Retinal pigment epithelial cell (primary cell): ENCODE data around the gene SH3RF2.

Experiments used
- DNase-seq: peaks from one replicate; pipeline ENCODE4 v3.0.0-alpha.2; 2010; ENCODE audit warnings: low read depth
- H3K4me3 ChIP-seq: 2 replicates; pipeline ENCODE4 v1.5.1; 2011; ENCODE audit warnings: mild to moderate bottlenecking, low read length, control low read depth, moderate library complexity
- TF ChIP-seq, protein P1 (sequence below): conservative IDR thresholded peaks from 2 replicates; pipeline ENCODE4 v1.5.1; 2011; ENCODE audit warnings: low read depth, low read length, control low read depth, inconsistent platforms

SH3RF2 gene

DNA sequence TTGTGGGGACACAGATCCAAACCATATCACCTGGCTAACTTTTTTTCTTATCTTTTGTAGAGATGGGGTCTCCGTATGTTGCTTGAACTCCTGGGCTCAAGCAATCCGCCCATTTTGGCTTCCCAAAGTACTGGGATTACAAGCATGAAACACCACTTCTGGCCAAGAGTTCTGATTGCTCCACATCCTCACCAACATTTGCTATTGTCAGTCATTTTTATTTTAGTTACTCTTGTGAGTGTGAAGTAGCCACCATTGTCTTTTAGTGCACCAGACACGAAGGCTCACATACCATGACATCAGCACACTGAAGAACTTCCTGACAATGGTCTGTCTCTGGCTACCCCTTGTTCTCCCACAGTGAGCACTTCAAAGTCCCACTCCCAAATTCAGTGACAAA lies 151.7 kb downstream of the SH3RF2 start:
- TF ChIP-seq, protein P1, sequence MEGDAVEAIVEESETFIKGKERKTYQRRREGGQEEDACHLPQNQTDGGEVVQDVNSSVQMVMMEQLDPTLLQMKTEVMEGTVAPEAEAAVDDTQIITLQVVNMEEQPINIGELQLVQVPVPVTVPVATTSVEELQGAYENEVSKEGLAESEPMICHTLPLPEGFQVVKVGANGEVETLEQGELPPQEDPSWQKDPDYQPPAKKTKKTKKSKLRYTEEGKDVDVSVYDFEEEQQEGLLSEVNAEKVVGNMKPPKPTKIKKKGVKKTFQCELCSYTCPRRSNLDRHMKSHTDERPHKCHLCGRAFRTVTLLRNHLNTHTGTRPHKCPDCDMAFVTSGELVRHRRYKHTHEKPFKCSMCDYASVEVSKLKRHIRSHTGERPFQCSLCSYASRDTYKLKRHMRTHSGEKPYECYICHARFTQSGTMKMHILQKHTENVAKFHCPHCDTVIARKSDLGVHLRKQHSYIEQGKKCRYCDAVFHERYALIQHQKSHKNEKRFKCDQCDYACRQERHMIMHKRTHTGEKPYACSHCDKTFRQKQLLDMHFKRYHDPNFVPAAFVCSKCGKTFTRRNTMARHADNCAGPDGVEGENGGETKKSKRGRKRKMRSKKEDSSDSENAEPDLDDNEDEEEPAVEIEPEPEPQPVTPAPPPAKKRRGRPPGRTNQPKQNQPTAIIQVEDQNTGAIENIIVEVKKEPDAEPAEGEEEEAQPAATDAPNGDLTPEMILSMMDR: no peak
- H3K4me3 ChIP-seq: no peak overlapping the region
- DNase-seq: no peak

DNA sequence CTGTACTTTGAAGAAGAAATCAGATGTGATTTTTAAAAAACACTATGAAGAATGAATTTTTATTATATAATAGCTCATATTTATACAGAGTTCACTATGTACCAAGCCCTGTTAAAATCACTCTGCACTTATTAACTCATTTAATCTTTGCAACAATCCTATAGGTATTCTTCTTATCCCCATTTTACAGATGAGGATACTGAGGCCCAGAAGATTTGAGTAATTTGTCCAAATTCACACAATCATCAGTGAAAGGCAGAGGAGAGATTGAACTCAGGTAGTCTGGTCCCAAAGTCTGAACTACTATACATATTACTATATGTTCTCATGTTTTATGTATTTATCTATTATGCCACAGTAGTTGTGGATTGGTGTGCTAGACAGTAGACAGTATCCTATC lies 152.9 kb downstream of the SH3RF2 start:
- H3K4me3 ChIP-seq: no peak overlapping the region
- no peak for DNase-seq
- TF ChIP-seq, protein P1: no peak

DNA sequence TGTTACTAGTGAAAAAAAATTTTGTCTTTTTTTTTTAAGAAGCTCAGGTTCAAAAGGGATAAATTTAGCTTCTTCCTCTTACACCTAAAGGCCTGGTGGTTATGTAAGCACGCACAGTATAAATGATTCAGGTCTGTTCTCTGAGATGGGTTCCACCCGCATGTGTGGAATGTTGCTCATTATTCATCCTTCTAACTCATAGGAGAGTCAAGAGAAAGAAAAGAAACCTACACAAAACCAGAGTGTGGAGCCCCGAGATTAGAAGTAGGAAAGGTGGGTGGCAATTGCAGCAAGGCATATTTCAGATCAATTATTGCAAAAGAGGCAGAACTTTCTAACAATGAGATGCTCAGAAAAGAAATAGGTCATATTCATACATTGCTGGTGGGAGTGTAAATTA lies 155.5 kb downstream of the SH3RF2 start:
- TF ChIP-seq, protein P1: no peak
- DNase-seq: no peak
- no peak overlapping the region for H3K4me3 ChIP-seq

DNA sequence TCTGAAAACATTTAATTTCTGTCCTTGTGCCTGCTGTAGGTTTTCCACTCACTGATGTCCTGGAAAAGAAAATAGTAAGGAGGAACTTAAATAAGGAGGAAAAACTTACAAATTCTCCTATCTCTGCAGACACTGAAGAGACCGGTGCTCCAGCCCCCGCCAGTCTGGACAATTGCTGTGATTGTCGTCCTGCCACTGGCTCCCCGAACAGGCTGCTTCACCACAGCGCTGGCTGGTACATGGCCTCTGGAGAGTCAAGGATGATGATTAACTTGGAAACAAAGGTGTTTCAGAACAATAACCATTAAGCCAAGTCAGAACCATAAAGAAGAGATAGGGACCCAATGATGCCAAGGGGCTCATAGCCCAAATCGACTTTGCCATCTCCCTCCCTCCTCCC lies 161.7 kb downstream of the SH3RF2 start:
- H3K4me3 ChIP-seq: no peak overlapping the region
- TF ChIP-seq, protein P1: no peak
- DNase-seq: no peak

DNA sequence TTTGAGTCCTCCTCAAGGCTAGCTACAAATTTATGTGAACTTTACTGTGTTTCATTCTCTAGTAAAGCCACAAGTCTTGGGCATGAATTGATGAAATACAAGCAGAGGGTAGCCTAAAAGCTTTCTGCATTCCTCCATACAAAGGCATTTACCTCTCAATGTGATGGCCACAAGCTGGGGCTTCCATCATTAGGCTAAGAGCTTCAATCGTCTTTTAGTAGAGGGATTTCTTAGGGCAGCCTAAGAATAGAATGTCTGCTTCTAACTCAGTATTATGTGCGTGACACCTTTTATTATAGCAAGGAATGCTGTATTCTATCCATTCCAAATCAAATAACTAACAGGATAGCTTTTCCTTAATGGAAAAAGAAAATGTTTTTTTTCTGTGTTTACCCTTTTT lies 165.3 kb downstream of the SH3RF2 start:
- no peak overlapping the region for H3K4me3 ChIP-seq
- TF ChIP-seq, protein P1: no peak
- DNase-seq: no peak

DNA sequence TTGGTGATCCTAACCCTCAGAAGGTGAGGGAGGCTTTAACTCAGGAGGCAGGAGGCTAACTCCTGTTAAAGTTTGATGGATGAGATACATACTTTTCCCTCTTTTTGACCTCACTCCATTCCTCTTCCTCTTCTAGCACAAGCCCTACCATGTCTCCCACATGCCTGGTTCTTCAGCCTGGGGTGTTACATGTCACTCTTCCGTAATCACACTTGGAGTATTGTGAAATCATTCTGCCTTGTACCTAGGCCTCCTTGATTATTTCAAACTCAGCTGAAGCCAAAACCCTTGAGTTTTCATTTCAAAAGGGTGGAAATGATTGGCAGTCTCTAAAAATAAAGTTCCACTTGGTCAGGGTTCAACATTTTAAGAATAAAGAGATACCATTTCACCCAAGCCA lies 167.2 kb downstream of the SH3RF2 start:
- H3K4me3 ChIP-seq: no peak overlapping the region
- TF ChIP-seq, protein P1: no peak
- DNase-seq: no peak

DNA sequence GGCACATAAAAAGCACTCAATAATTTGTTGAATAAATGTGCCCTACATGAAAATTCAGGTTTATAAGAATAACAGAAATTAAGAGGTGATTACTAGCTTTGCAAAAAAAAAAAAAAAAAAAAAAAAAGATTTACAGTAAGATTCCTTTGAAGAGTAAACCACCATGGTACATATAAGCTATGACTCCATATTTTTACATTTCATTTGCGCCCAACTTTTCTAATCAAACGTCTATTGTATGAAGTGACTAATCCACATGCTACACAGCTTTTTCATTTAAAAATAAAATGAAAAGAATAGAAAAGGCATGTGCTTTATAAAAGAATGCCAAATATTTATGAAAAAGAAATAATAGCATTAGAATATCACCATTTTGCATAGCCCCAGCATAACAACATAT lies 169.1 kb downstream of the SH3RF2 start, which contains the start of gene PLAC8L1:
Gene PLAC8L1, minus strand, starts transcription at position 101 of the 400 bp plus-strand sequence. CDS start 1,266 bp downstream, outside the sequence.
- no peak within 1 kb of the TSS for H3K4me3 ChIP-seq
- TF ChIP-seq, protein P1: no peak
- DNase-seq: no peak
